ENCODE measurements around the gene OR2V2.
"Not testable (repeated sequence)": the region's sequence is repeated elsewhere in the genome, so short reads cannot be mapped to it uniquely, and the experiment has no call there.

DNA sequence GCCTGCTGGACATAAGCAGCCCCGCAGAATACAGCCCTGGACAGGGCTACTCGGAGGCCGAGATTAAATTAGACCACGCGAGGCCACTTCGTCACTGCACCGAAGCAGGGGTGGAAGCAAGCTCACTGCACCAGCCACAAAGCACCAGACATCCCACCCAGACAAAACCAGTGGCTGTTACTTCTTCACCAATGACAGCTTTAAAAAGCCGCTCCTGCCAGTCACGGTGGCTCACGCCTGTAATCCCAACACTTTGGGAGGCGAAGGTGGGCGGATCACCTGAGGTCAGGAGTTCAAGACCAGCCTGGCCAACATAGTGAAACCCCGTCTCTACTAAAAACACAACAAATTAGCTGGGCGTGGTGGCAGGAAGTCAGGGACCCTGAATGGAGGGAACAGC is 30.2 kb downstream of the OR2V2 start:
- TF ChIP-seq, protein P1, sequence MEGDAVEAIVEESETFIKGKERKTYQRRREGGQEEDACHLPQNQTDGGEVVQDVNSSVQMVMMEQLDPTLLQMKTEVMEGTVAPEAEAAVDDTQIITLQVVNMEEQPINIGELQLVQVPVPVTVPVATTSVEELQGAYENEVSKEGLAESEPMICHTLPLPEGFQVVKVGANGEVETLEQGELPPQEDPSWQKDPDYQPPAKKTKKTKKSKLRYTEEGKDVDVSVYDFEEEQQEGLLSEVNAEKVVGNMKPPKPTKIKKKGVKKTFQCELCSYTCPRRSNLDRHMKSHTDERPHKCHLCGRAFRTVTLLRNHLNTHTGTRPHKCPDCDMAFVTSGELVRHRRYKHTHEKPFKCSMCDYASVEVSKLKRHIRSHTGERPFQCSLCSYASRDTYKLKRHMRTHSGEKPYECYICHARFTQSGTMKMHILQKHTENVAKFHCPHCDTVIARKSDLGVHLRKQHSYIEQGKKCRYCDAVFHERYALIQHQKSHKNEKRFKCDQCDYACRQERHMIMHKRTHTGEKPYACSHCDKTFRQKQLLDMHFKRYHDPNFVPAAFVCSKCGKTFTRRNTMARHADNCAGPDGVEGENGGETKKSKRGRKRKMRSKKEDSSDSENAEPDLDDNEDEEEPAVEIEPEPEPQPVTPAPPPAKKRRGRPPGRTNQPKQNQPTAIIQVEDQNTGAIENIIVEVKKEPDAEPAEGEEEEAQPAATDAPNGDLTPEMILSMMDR (IDR thresholded peaks at IDR 0.05; ENCODE audit: insufficient read depth, low read depth, low read length): not testable (repeated sequence)
- TF ChIP-seq EZH2 (IDR thresholded peaks at IDR 0.05; ENCODE audit: insufficient read depth, low read length): not testable (repeated sequence)
